Esophagus muscularis mucosa (tissue), 4 donors: ENCODE measurements around the gene NELL1.

ENCODE experiments used
- EP300 ChIP-seq: sonication (generic); formaldehyde crosslinking; IDR thresholded peaks from one replicate; pipeline ENCODE4 v1.6.1; 2017; ENCODE audit warnings: antibody characterized with exemption
- POLR2A ChIP-seq: fragments of 450-650 bp; IDR thresholded peaks from one replicate; pipeline ENCODE4 v1.6.1; 2017; ENCODE audit warnings: antibody characterized with exemption, moderate library complexity, mild to moderate bottlenecking, low read depth
- POLR2AphosphoS5 ChIP-seq, 2 donors: sonication (generic); formaldehyde crosslinking; IDR thresholded peaks; one replicate each; pipeline ENCODE4 v1.6.1; 2017; ENCODE audit warnings: antibody characterized with exemption in 2 of 2
- TF ChIP-seq, protein P1 (sequence below), 3 experiments: fragments of 200-600 bp in 2 of 3; fragments of 450-650 bp in 1 of 3; sonication (generic) in 2 of 3; IDR thresholded peaks; one replicate each; pipeline ENCODE4 v1.5.1; 2017 to 2019; ENCODE audit warnings: antibody characterized with exemption in 3 of 3, mild to moderate bottlenecking in 2 of 3, moderate library complexity in 1 of 3

DNA sequence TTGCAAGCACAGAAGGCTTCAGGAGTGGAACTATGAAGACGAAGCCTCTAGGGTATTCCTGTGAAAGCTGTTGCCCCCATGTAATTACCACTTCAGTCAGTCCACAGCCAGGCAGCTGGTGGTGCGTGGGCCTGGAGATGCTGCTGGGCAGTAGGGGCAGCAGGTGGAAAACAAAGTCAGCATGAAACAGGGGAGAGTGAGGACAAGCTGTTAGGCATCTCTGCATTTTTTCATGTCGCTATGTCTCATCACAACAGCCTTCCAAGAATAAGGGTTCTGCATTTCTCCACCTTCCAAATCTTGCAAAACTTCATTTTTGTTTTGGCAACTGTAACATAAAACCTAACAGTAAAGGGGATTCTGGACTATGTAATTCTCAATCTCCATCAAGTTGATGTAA lies 757.5 kb downstream of the NELL1 start:
- TF ChIP-seq, protein P1, sequence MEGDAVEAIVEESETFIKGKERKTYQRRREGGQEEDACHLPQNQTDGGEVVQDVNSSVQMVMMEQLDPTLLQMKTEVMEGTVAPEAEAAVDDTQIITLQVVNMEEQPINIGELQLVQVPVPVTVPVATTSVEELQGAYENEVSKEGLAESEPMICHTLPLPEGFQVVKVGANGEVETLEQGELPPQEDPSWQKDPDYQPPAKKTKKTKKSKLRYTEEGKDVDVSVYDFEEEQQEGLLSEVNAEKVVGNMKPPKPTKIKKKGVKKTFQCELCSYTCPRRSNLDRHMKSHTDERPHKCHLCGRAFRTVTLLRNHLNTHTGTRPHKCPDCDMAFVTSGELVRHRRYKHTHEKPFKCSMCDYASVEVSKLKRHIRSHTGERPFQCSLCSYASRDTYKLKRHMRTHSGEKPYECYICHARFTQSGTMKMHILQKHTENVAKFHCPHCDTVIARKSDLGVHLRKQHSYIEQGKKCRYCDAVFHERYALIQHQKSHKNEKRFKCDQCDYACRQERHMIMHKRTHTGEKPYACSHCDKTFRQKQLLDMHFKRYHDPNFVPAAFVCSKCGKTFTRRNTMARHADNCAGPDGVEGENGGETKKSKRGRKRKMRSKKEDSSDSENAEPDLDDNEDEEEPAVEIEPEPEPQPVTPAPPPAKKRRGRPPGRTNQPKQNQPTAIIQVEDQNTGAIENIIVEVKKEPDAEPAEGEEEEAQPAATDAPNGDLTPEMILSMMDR (IDR thresholded peaks at IDR 0.05) = no peak
- TF ChIP-seq POLR2AphosphoS5 (IDR thresholded peaks at IDR 0.05) (no peak), POLR2A (no peak), EP300 (no peak)
